ENCODE results near the gene MFSD6L.

DNA sequence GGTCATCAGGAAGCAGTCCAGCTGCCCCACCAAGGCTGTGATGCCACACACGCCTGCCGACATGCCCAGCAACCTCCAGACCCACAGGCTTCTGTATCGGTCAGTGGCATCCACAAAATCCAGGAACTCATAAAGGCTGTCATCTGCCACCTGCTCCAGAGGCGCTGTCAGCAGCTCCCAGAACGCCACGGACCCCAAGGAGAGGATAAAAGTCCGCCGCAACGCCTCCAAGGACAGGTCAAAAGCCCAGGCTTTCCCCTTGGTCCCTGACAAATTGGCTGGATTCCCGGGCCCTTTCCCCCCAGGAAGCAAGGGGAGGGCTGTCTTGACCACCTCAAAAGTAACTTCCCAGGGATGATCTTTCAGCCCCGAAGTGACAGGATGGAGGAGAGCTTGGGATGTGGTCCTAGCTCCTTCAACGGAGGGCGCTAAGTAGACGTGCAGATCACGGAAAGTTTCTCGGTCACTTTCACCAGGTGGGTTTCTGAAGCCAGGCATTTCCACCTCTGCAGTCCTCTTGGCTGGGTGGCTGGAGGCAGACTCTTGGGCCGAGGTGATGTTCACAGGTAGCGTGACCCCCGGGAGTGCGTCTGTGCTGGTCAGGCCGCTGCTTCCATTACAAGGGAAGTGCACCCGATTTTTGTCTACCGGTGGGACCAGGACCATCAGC lies 854 bp downstream of the MFSD6L start:
- TF ChIP-seq, protein P1, sequence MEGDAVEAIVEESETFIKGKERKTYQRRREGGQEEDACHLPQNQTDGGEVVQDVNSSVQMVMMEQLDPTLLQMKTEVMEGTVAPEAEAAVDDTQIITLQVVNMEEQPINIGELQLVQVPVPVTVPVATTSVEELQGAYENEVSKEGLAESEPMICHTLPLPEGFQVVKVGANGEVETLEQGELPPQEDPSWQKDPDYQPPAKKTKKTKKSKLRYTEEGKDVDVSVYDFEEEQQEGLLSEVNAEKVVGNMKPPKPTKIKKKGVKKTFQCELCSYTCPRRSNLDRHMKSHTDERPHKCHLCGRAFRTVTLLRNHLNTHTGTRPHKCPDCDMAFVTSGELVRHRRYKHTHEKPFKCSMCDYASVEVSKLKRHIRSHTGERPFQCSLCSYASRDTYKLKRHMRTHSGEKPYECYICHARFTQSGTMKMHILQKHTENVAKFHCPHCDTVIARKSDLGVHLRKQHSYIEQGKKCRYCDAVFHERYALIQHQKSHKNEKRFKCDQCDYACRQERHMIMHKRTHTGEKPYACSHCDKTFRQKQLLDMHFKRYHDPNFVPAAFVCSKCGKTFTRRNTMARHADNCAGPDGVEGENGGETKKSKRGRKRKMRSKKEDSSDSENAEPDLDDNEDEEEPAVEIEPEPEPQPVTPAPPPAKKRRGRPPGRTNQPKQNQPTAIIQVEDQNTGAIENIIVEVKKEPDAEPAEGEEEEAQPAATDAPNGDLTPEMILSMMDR (IDR thresholded peaks at IDR 0.05) = no peak
- no peak for TF ChIP-seq POLR2A (IDR thresholded peaks at IDR 0.05; ENCODE audit: low read depth)
- no peak for TF ChIP-seq POLR2AphosphoS5 (IDR thresholded peaks at IDR 0.05)
- no peak for TF ChIP-seq EP300 (IDR thresholded peaks at IDR 0.05)

Data from esophagus muscularis mucosa (tissue), 4 donors.